SK-N-SH treated with all-trans-retinoic acid at 6 μM for 48 hours (cell line): ENCODE data around the gene ABCC6.

Experiments used
- TOX ChIP-seq: fragments of 250-450 bp; sonication (Bioruptor Pico); IDR thresholded peaks from 2 replicates; pipeline ENCODE4 v1.8.0; 2021; ENCODE audit warnings: mild to moderate bottlenecking, moderate library complexity, borderline replicate concordance
- ZFP3 ChIP-seq: fragments of 250-450 bp; sonication (Bioruptor Pico); IDR thresholded peaks from 2 replicates; pipeline ENCODE4 v1.5.0; 2020; ENCODE audit warnings: mild to moderate bottlenecking, moderate library complexity
- ZFP30 ChIP-seq: fragments of 450-650 bp; formaldehyde crosslinking; IDR thresholded peaks from 2 replicates; pipeline ENCODE4 v1.5.0; 2022; ENCODE audit warnings: mild to moderate bottlenecking, moderate library complexity
- ZNF70 ChIP-seq: fragments of 450-650 bp; formaldehyde crosslinking; IDR thresholded peaks from 2 replicates; pipeline ENCODE4 v1.5.0; 2020; ENCODE audit warnings: mild to moderate bottlenecking, moderate library complexity
- TF ChIP-seq, protein P1 (sequence below): fragments of 250-450 bp; sonication (Bioruptor Pico); IDR thresholded peaks from 2 replicates; pipeline ENCODE4 v1.5.1; 2021; ENCODE audit warnings: mild to moderate bottlenecking, moderate library complexity
- TF ChIP-seq, protein P2 (sequence below): fragments of 250-450 bp; sonication (Bioruptor Pico); IDR thresholded peaks from 2 replicates; pipeline ENCODE4 v1.8.0; 2020; ENCODE audit warnings: mild to moderate bottlenecking, moderate library complexity, borderline replicate concordance

DNA sequence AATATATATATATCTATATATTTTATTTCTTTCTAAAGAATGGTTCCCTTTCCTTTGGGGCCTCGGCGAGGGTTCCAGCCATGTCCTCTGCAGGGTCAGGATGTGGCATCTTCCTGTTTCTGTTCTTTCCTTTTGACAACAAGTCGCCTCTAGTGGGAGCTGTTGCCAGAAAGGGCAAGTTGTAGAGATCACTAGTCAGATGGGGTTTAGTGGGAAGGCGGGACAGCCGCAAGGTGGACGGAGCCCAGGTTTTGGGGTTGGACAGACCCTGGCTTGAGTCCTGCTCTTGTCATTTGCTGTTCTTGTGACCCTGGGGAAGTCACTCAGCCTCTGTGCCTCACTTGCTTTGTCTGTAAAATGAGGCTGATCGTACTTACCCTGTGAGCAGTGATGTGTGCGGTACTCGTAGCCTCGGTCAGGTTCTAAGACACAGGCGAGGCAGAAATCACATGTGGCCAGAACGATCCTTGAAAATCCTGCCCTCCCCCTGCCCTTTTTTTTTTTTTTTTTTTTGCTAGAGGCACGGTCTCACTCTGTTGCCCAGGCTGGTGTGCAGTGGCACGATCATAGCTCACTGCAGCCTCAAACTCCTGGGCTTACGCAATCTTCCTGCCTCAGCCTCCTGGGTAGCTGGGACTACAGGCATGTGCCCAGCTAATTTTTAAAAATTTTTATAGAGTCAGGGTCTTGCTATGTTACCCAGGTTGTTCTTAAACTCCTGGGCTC is 80.1 kb downstream of the ABCC6 start:
- no peak for TF ChIP-seq ZFP30 (CRISPR knock-in tag)
- TF ChIP-seq ZNF70 = no peak
- TF ChIP-seq ZFP3 (CRISPR knock-in tag) = no peak
- TF ChIP-seq, protein P1, sequence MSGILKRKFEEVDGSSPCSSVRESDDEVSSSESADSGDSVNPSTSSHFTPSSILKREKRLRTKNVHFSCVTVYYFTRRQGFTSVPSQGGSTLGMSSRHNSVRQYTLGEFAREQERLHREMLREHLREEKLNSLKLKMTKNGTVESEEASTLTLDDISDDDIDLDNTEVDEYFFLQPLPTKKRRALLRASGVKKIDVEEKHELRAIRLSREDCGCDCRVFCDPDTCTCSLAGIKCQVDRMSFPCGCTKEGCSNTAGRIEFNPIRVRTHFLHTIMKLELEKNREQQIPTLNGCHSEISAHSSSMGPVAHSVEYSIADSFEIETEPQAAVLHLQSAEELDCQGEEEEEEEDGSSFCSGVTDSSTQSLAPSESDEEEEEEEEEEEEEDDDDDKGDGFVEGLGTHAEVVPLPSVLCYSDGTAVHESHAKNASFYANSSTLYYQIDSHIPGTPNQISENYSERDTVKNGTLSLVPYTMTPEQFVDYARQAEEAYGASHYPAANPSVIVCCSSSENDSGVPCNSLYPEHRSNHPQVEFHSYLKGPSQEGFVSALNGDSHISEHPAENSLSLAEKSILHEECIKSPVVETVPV = no peak
- TF ChIP-seq, protein P2, sequence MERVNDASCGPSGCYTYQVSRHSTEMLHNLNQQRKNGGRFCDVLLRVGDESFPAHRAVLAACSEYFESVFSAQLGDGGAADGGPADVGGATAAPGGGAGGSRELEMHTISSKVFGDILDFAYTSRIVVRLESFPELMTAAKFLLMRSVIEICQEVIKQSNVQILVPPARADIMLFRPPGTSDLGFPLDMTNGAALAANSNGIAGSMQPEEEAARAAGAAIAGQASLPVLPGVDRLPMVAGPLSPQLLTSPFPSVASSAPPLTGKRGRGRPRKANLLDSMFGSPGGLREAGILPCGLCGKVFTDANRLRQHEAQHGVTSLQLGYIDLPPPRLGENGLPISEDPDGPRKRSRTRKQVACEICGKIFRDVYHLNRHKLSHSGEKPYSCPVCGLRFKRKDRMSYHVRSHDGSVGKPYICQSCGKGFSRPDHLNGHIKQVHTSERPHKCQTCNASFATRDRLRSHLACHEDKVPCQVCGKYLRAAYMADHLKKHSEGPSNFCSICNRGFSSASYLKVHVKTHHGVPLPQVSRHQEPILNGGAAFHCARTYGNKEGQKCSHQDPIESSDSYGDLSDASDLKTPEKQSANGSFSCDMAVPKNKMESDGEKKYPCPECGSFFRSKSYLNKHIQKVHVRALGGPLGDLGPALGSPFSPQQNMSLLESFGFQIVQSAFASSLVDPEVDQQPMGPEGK (CRISPR knock-in tag) = no peak
- no peak for TF ChIP-seq TOX
